Activated T-cell treated with anti-CD3 and anti-CD28 coated beads, Interleukin-2, amount 50 U/mL, for 72 hours (primary cell): Measurements from ENCODE around the gene MASP2. TPM values are rescaled to one million over a fixed set of nuclear protein-coding genes. Genes with fewer than 3 reads are reported as not detected.
A peak's percentile ranks its signal among the peaks of the same experiment; 100 is the strongest.
"Not testable (repeated sequence)": the region's sequence is repeated elsewhere in the genome, so short reads cannot be mapped to it uniquely, and the experiment has no call there.

Experiments used
- ATAC-seq, 2 donors: fragments of 150-1000 bp; cut with Tn5 transposase; replicated peaks in 1 of 2; 2 replicates each; pipeline ENCODE4 v1.10.0; 2021; ENCODE audit warnings: moderate library complexity in 2 of 2, mild to moderate bottlenecking in 1 of 2
- DNase-seq, 2 donors: peaks; one replicate each; pipeline ENCODE4 v3.0.0; 2021 to 2022; ENCODE audit warnings: mixed read lengths in 1 of 2
- H3K27ac Mint-ChIP-seq: one replicate; pipeline ENCODE4 v1.8.0; 2022; ENCODE audit warnings: mild to moderate bottlenecking, moderate library complexity, mixed read lengths
- H3K27me3 Mint-ChIP-seq: one replicate; pipeline ENCODE4 v1.8.0; 2022; ENCODE audit warnings: low read depth, mixed read lengths
- H3K36me3 Mint-ChIP-seq, 2 donors: one replicate each; pipeline ENCODE4 v1.8.0; 2022; ENCODE audit warnings: mixed read lengths in 2 of 2, mild to moderate bottlenecking in 1 of 2; ENCODE audit not compliant: insufficient read depth in 2 of 2
- H3K4me1 Mint-ChIP-seq: one replicate; pipeline ENCODE4 v1.8.0; 2022; ENCODE audit warnings: low read depth, mixed read lengths
- H3K4me3 Mint-ChIP-seq, 2 donors: one replicate each; pipeline ENCODE4 v1.8.0; 2022; ENCODE audit warnings: mild to moderate bottlenecking in 2 of 2, mixed read lengths in 2 of 2, moderate library complexity in 2 of 2
- H3K9me3 Mint-ChIP-seq, 2 donors: one replicate each; pipeline ENCODE4 v1.8.0; 2022; ENCODE audit warnings: mixed read lengths in 2 of 2
- total RNA-seq, 2 donors: library from RNA; stranded (reverse); gene quantifications; one replicate each; pipeline ENCODE4 v1.2.3, GENCODE V29; 2022

The MASP2 gene
- total RNA-seq, 2 donors from 2014 or later, result 0.19 to 0.56 TPM

DNA sequence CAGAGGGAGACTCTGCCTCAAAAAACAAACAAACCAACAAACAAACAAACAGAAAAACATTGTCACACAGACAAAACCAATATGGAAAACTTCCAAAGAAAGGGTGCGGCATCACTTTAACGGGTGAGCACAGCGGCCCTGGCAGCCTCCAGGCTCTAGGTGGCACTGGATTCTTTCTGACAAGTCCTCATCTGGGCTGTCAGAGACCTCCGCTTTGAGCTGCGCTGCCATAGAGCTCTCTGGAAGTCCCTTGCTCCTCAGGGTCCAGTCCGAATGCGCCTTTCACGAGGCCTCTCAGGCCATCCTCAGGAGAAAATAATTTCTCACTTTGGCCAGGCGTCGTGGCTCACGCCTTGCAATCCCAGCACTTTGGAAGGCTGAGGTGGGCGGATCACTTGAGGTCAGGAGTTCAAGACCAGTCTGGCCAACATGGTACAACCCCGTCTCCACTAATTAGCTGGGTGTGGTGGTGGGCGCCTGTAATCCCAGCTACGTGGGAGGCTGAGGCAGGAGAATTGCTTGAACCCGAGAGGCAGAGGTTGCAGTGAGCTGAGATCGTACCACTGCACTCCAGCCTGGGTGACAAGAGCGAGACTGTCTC is 17.0 kb upstream of the MASP2 start:
- not testable (repeated sequence) for H3K9me3 Mint-ChIP-seq, ATAC-seq, H3K27me3 Mint-ChIP-seq, H3K27ac Mint-ChIP-seq, H3K4me3 Mint-ChIP-seq, DNase-seq
- H3K36me3 Mint-ChIP-seq, result peaks cover 6 to 23% of the 10 kb centered on the region in 2 donors
- H3K4me1 Mint-ChIP-seq, result peaks cover 39% of the 10 kb centered on the region

DNA sequence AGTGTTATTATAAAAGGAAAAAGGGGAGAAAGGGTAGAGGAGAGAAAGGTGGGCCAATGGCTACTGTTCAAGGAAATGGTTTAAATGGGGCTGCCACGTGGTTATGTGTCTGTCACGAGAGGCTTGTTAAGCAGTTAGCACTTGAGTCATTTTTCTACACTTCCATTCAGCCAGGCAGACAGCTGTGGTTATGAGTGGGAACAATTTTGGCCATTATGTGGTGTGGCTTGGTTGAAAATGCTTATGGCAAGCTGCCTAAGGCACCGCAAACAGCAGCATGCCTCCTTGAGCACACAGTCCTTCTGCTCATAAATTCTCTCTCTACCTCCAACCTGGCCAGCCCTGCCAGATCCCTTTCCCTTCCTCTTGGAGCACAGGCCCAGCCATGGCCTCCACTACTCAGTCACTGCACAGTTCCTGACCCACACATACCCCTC is 15.9 kb upstream of the MASP2 start:
- DNase-seq (peak; percentile 57 to 60), ATAC-seq (peak; percentile 26 to 29)
- H3K4me1 Mint-ChIP-seq, result peaks cover 50% of the 10 kb centered on the region
- peak overlapping the region; percentile 59 to 72 for H3K4me3 Mint-ChIP-seq
- peaks cover 6 to 25% of the 10 kb centered on the region in 2 donors for H3K36me3 Mint-ChIP-seq
- no peaks in the 10 kb centered on the region for H3K9me3 Mint-ChIP-seq
- peak overlapping the region; percentile 87 for H3K27ac Mint-ChIP-seq
- no peaks in the 10 kb centered on the region for H3K27me3 Mint-ChIP-seq

DNA sequence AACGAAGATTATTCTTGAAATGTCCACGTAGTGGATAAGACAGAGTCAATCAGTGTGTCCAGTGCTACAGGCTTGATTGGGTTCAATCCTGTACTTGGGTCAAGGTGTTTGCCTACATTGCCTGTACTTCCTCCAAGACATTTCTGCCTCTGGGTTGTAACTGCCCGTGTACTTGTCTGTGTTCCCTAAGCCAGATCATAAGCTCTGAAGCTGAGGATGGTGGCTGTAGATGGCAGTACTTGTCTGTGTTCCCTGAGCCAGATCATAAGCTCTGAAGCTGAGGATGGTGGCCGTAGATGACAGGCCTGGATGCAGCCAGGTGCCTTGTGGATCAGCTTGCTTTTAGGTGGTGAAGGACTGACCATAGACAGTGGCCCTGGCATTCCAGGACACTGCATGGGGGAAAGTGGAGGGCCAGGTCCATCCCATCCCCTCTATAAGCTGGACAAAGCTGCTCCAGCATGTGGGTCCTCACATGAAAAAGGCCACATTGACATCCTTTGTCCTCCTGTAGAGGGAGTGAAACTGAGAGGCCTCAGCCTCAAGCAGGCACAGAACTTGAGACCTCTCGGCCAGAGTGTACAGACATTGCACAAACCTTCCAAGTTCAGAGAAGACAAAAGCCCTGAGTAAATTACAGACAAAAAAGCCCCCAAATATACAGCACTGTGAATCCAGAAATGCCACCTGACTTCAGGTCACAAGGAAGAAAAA is 14.8 kb upstream of the MASP2 start:
- DNase-seq (no peak), ATAC-seq (no peak)
- Mint-ChIP-seq H3K4me3 (peak overlapping the region; percentile 92 to 98), H3K27me3 (no peaks in the 10 kb centered on the region), H3K36me3 (peaks cover 6 to 25% of the 10 kb centered on the region in 2 donors), H3K9me3 (no peaks in the 10 kb centered on the region), H3K27ac (peak overlapping the region; percentile 51), H3K4me1 (peaks cover 60% of the 10 kb centered on the region)

DNA sequence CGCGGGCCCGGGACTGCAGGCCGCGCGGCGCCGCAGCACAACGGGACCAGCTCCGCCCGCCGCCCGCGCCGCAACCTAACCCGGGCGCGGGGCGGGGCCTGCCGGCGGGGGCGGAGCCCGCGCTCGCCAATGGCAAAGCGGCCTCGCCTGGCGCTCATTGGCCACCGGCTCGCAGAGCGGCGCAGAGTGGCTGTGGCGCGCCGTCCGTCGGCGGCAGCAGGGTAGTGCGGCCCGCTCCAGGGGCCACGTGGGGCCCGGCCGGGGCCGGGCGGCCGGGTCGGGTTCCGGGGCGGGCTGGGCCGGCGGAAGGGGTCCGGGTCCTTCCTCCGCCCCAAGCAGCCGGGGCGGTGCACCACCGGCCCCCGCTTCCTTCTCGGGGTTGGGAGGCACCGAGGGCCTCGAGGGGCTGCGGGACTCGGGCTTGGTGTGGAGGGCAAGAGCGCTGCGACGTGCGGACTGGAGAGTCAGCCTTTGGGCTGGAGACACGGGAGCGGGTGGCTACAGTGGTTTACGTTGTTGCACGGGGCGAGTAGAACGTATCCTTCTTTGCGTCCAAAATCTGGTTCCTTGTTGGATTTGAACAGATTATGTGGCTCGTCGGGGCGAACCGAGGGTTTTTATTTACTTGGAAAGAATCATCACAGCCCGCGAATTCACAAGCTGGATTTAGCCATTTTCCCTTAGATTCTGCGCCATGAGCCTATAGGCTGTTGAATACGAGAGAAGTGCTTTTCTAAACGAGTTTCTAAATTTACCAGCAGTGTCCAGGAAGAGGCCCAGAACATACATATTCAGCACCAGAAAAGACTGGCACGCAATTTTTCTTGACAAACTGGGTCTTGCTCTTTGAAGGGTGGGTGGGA is 13.2 kb upstream of the MASP2 start, which contains the start of gene SRM:
Gene SRM, minus strand, starts transcription at position 51 of the 863 bp plus-strand sequence. CDS start 75 bp downstream, outside the sequence.
- DNase-seq (peak; percentile 93 to 96), ATAC-seq (peak; percentile 94 to 95)
- peak within 1 kb of the TSS; percentile 91 for H3K27ac Mint-ChIP-seq
- no peaks in the 10 kb centered on the region for H3K27me3 Mint-ChIP-seq
- H3K4me3 Mint-ChIP-seq, result peak within 1 kb of the TSS; percentile 98
- peaks cover 6 to 18% of the 10 kb centered on the region in 2 donors for H3K36me3 Mint-ChIP-seq
- H3K9me3 Mint-ChIP-seq, result no peaks in the 10 kb centered on the region
- peaks cover 61% of the 10 kb centered on the region for H3K4me1 Mint-ChIP-seq

DNA sequence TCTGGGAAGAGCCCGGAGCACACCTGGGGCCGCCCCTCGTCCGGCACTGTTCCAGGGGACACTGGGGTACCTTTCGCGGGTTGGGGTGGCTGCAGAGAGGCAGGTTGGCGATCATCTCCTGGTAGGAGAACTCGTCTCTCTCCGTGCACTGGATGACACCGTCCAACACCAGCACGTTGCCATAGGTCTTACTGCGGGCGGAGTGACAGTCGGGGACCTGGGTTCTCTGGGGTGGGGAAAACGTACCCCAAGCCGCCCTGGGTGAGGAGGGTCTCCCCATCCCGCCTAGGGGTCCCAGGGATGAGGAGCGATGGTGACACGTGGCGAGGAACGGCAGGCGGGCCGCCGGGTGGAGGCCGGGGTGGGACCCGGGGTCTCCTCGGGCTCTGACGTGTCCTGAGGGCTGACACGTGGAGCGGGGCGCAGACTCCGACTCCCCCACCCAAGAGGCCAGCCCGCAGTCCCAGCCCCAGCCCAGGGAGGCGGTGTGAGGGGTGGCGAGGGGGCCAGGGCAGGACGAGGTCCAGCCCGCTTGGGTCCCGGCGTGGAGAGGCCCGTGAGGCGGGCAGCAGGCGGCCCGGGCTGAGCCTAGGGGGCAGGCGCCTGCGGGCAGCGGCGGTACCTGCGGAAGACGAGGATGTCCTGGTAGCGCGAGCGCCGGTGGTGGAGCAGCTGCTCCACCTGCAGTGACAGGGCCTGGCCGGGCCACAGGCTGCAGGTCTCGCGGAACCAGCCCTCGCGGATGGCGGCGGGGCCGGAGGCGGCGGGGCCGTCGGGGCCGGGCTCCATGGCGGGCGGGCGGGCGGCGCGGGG is 12.3 kb upstream of the MASP2 start:
- no peaks in the 10 kb centered on the region for H3K27me3 Mint-ChIP-seq
- H3K4me3 Mint-ChIP-seq, result peak overlapping the region; percentile 87 to 98
- no peaks in the 10 kb centered on the region for H3K9me3 Mint-ChIP-seq
- DNase-seq (no peak), ATAC-seq (peak; percentile 26 to 33)
- peaks cover 61% of the 10 kb centered on the region for H3K4me1 Mint-ChIP-seq
- peaks cover 8 to 13% of the 10 kb centered on the region in 2 donors for H3K36me3 Mint-ChIP-seq
- H3K27ac Mint-ChIP-seq, result peak overlapping the region; percentile 75

DNA sequence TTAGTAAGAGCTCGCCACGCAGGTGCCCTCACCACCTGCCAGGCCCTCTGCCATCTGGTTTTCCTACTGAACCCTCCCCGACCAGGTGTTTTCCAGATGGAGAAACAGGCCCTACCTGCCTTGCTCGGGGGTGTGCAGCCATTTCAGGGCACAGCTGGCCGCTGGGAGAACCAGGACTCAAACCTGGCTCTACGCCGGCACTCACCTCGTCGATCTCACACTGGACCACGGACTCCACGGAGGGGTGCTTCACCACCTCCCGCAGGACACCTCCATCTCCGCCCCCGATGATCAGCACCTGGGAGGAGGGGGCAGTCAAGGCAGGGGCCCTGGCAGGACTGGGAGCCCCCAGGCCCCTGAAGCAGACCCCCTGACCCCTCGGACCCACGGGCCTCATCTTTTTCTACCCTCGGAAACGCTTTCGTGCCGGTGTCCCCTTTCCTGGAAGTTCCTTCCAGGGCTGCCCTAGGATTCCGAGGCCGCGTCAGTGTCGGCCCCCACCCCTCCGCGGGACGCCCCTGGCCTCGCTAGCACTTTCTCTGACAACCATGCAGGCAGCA is 11.6 kb upstream of the MASP2 start:
- H3K27me3 Mint-ChIP-seq, result no peaks in the 10 kb centered on the region
- H3K9me3 Mint-ChIP-seq, result no peaks in the 10 kb centered on the region
- peak overlapping the region; percentile 75 for H3K27ac Mint-ChIP-seq
- H3K36me3 Mint-ChIP-seq, result peaks cover 7 to 13% of the 10 kb centered on the region in 2 donors
- no peak for DNase-seq
- H3K4me3 Mint-ChIP-seq, result peak overlapping the region; percentile 87 to 98
- H3K4me1 Mint-ChIP-seq, result peaks cover 58% of the 10 kb centered on the region
- no peak for ATAC-seq

DNA sequence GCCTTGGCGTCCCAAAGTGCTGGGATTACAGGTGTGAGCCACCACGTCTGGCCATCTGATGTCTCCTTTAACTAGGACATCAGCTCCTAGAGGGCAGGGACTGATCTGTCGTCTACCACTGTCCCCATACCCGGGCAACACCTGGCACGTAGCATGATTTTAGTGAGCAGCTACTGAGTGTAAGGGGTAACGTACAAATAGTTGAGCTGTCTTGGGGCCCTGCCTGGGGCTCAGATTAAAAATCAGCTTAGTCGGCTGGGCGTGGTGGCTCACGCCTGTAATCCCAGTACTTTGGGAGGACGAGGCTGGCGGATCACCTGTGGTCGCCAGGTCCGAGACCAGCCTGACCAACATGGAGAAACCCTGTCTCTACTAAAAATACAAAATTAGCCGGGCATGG is 11.0 kb upstream of the MASP2 start:
- no peak for ATAC-seq
- Mint-ChIP-seq H3K36me3 (peaks cover 7 to 13% of the 10 kb centered on the region in 2 donors), H3K4me3 (peak overlapping the region in 1 of 2 donors; percentile 98), H3K27ac (no peak overlapping the region), H3K4me1 (peaks cover 52% of the 10 kb centered on the region), H3K27me3 (no peaks in the 10 kb centered on the region), H3K9me3 (no peaks in the 10 kb centered on the region)
- DNase-seq, result no peak

DNA sequence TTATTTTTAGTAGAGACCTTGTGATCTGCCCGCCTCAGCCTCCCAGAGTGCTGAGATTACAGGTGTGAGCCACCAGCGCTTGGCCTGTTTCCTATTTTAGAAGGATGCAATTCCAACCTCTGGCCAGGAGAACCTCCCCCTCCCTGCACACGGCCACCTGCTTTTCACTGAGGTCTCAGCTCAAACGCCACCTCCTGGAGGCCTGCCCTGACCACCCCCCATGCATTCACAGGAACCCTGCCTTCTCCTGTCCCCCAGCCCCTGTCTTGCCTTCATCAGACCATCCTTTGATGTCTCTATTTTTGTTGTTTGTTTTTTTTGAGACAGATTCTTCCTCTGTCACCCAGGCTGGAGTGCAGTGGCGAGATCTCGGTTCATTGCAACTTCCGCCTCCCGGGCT is 10.4 kb upstream of the MASP2 start:
- peak overlapping the region in 1 of 2 donors; percentile 29 for H3K4me3 Mint-ChIP-seq
- no peaks in the 10 kb centered on the region for H3K27me3 Mint-ChIP-seq
- peaks cover 7 to 11% of the 10 kb centered on the region in 2 donors for H3K36me3 Mint-ChIP-seq
- DNase-seq (no peak), ATAC-seq (no peak)
- peaks cover 46% of the 10 kb centered on the region for H3K4me1 Mint-ChIP-seq
- H3K27ac Mint-ChIP-seq, result no peak overlapping the region
- H3K9me3 Mint-ChIP-seq, result no peaks in the 10 kb centered on the region

DNA sequence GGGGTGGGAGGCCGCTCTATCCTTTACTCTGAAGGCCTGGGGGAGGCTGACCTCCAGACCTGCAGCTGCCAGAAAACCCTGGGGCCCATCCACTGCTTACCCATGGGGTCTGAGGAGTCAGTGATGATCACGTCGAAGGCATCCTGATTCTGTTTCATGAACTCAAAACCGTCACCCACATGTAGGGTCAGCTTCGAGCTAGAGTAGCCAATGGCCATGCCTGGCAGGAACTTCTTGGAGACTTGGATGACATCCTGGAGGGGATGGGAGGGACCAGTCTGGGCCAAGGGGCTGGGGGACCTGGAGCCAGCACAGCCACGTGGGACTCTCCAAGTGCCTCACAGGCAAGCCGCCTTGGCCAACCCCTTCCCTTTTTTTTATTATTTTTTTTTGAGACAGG is 9.5 kb upstream of the MASP2 start:
- DNase-seq, result no peak
- Mint-ChIP-seq H3K36me3 (peaks cover 7 to 11% of the 10 kb centered on the region in 2 donors), H3K4me1 (peaks cover 41% of the 10 kb centered on the region), H3K27ac (no peak overlapping the region), H3K27me3 (no peaks in the 10 kb centered on the region), H3K4me3 (no peak overlapping the region), H3K9me3 (no peaks in the 10 kb centered on the region)
- no peak for ATAC-seq

DNA sequence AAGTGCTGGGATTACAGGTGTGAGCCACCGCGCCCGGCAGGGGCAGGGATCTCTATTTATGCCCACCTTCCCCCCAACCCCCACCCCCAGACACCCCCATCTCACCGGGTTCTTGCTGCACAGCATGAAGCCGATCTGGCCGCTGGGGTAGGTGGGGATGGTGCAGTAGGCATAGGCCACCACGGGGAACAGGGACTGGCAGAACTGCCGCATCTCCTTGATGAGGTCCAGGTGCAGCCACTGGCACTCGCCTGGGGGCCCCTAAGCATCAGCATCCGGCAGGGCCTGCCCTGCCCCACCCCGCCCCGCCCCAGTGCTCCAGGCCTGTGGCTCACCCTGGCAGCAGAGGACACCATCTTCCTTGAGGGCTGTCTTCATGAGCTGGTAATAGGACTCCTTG is 8.6 kb upstream of the MASP2 start:
- Mint-ChIP-seq H3K4me1 (peaks cover 33% of the 10 kb centered on the region), H3K36me3 (peaks cover 7 to 11% of the 10 kb centered on the region in 2 donors), H3K9me3 (no peaks in the 10 kb centered on the region), H3K27me3 (no peaks in the 10 kb centered on the region), H3K4me3 (no peak overlapping the region), H3K27ac (no peak overlapping the region)
- no peak for DNase-seq
- no peak for ATAC-seq

DNA sequence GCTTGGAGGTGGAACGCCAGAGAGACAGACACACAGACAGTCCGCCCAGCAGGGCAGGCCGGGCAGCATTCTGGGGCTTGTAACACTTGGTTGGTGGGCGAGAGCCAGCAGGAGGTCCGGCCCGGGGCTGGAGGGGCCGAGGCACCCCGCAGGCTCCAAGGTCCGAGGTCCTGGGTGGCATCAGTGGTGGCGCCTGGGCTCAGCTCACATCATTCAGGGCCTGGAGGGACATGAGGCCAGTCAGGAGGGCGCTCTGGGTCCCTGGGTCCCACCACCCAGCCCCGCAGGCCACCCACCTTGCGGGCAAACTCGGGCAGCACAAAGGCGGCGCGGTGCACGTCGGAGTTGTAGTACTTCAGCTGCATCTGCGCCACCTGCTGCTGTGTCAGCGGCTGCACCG is 7.6 kb upstream of the MASP2 start:
- ATAC-seq (no peak), DNase-seq (no peak)
- Mint-ChIP-seq H3K4me1 (peaks cover 30% of the 10 kb centered on the region), H3K27me3 (no peaks in the 10 kb centered on the region), H3K4me3 (no peak overlapping the region), H3K36me3 (peaks cover 7 to 11% of the 10 kb centered on the region in 2 donors), H3K9me3 (no peaks in the 10 kb centered on the region), H3K27ac (no peak overlapping the region)

DNA sequence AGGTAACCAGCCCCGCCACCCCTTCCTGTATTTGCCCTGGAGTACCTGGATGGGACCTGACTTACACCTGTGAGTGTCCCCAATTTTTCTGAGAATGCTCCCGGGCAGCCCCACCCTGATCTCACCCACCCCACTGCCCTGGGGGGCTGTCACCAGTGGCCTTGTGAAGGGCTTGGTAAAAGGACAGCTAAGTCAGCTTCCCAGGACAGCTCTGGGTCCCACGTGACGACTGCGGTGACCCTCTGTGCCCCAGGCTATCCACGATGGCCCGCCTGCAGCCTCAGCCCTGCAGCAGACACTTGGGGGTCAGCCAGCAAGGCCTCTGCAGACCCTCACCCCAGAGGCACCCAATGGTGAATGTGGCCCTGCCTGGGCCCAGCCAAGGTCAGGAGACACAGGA is 7.1 kb upstream of the MASP2 start:
- no peaks in the 10 kb centered on the region for H3K9me3 Mint-ChIP-seq
- no peak overlapping the region for H3K4me3 Mint-ChIP-seq
- peaks cover 6 to 10% of the 10 kb centered on the region in 2 donors for H3K36me3 Mint-ChIP-seq
- DNase-seq, result no peak
- no peak overlapping the region for H3K27ac Mint-ChIP-seq
- ATAC-seq, result no peak
- peaks cover 28% of the 10 kb centered on the region for H3K4me1 Mint-ChIP-seq
- H3K27me3 Mint-ChIP-seq, result no peaks in the 10 kb centered on the region
